A549 (cell line): Measurements from ENCODE around the gene HRH1. TPM values are rescaled to one million over a fixed set of nuclear protein-coding genes. Genes with fewer than 3 reads are reported as not detected.
"Not testable (repeated sequence)": the region's sequence is repeated elsewhere in the genome, so short reads cannot be mapped to it uniquely, and the experiment has no call there.

Experiments
- ATAC-seq, 2 experiments: fragments of 200-7000 bp in 1 of 2; fragments of >200 bp in 1 of 2; cut with Nextera tagmentation in 1 of 2; cut with Tn5 transposase in 1 of 2; 3 replicates each; pipeline versions ENCODE4 v1.8.0 to v1.9.1; 2018 to 2020; ENCODE audit warnings: mild to moderate bottlenecking in 1 of 2, moderate library complexity in 1 of 2
- CTCF ChIA-PET: fragments of 300-600 bp; sonication (Branson Sonifier 250); formaldehyde crosslinking; extraction: SDS; loops from one replicate; lab custom pipeline; 2021; ENCODE audit warnings: antibody characterized with exemption, inconsistent platforms; lab: Yijun Ruan, JAX
- POLR2A ChIA-PET: fragments of 350-600 bp; formaldehyde crosslinking; extraction: SDS; loops from one replicate; lab custom pipeline; 2021; ENCODE audit warnings: antibody characterized with exemption, inconsistent platforms; lab: Yijun Ruan, JAX
- DNase-seq, 2 experiments: peaks; one replicate each; pipeline versions ENCODE4 v3.0.0 to v3.0.0-alpha.2; 2011 to 2016; ENCODE audit warnings: low read depth in 1 of 2, low spot score in 1 of 2
- FAIRE-seq: peaks from 2 replicates; lab custom pipeline; 2011; peaks lifted over from hg19 to GRCh38; lab: Jason Lieb, UNC
- H3K27ac ChIP-seq, 2 experiments: fragments of >200 bp; sonication (Bioruptor Twin); formaldehyde crosslinking; 3 replicates each; pipeline ENCODE4 v1.5.1; 2016 to 2017
- H3K4me1 ChIP-seq: fragments of >200 bp; sonication (Bioruptor Twin); formaldehyde crosslinking; 3 replicates; pipeline ENCODE4 v1.6.1; 2016
- H3K4me2 ChIP-seq: fragments of >200 bp; sonication (Bioruptor Twin); formaldehyde crosslinking; 3 replicates; pipeline ENCODE4 v1.6.1; 2016
- H3K4me3 ChIP-seq: fragments of >200 bp; sonication (Bioruptor Twin); formaldehyde crosslinking; 3 replicates; pipeline ENCODE4 v1.5.1; 2016
- H3K9me3 ChIP-seq: fragments of >200 bp; sonication (Bioruptor Twin); formaldehyde crosslinking; 3 replicates; pipeline ENCODE4 v1.6.1; 2016
- BCL3 ChIP-seq: fragments of >200 bp; sonication (Bioruptor Twin); formaldehyde crosslinking; IDR thresholded peaks from 3 replicates; pipeline ENCODE4 v1.6.1; 2016
- BHLHE40 ChIP-seq: IDR thresholded peaks from 2 replicates; pipeline ENCODE4 v1.6.1; 2012; ENCODE audit warnings: low read depth, low read length, inconsistent platforms
- CBX2 ChIP-seq: fragments of 200-600 bp; sonication (generic); IDR thresholded peaks from 2 replicates; pipeline ENCODE4 v1.6.1; 2016; ENCODE audit warnings: low read depth, mild to moderate bottlenecking, borderline replicate concordance
- CEBPB ChIP-seq, 2 experiments: fragments of >200 bp in 1 of 2; sonication (Bioruptor Twin) in 1 of 2; formaldehyde crosslinking in 1 of 2; IDR thresholded peaks; 2 replicates each; pipeline ENCODE4 v1.6.1; 2012 to 2016
- EHF ChIP-seq: fragments of 250-450 bp; sonication (Bioruptor Pico); IDR thresholded peaks from 2 replicates; pipeline ENCODE4 v1.5.0; 2020; ENCODE audit warnings: mild to moderate bottlenecking
- FOSB ChIP-seq: fragments of 250-450 bp; sonication (Bioruptor Pico); IDR thresholded peaks from 2 replicates; pipeline ENCODE4 v1.5.0; 2020; ENCODE audit warnings: mild to moderate bottlenecking, moderate library complexity
- FOSL2 ChIP-seq, 2 experiments: fragments of 450-650 bp in 1 of 2; fragments of >200 bp in 1 of 2; sonication (Bioruptor Twin) in 1 of 2; formaldehyde crosslinking; IDR thresholded peaks; 2 replicates each; pipeline versions ENCODE4 v1.5.0 to v1.6.1; 2016 to 2020; ENCODE audit warnings: mild to moderate bottlenecking in 1 of 2, moderate library complexity in 1 of 2
- HES2 ChIP-seq: fragments of >200 bp; sonication (Bioruptor Twin); formaldehyde crosslinking; IDR thresholded peaks from 2 replicates; pipeline ENCODE4 v1.6.1; 2016
- HOXA7 ChIP-seq: fragments of 250-450 bp; sonication (Bioruptor Pico); IDR thresholded peaks from 2 replicates; pipeline ENCODE4 v1.5.0; 2020; ENCODE audit warnings: mild to moderate bottlenecking, moderate library complexity
- HOXB13 ChIP-seq: fragments of 250-450 bp; sonication (Bioruptor Pico); IDR thresholded peaks from 2 replicates; pipeline ENCODE4 v1.5.0; 2020; ENCODE audit warnings: low read depth, mild to moderate bottlenecking, moderate library complexity
- HOXB5 ChIP-seq: fragments of 250-450 bp; sonication (Bioruptor Pico); IDR thresholded peaks from 2 replicates; pipeline ENCODE4 v1.5.0; 2020; ENCODE audit warnings: mild to moderate bottlenecking, moderate library complexity
- JUN ChIP-seq, 2 experiments: fragments of >200 bp; sonication (Bioruptor Twin); formaldehyde crosslinking; IDR thresholded peaks; 2 replicates in 1 of 2; 3 replicates in 1 of 2; pipeline ENCODE4 v1.6.1; 2016 to 2017
- KDM1A ChIP-seq: fragments of 200-600 bp; sonication (generic); IDR thresholded peaks from 2 replicates; pipeline ENCODE4 v1.6.1; 2016; ENCODE audit warnings: low read depth, mild to moderate bottlenecking
- KDM5A ChIP-seq: fragments of 200-600 bp; sonication (generic); IDR thresholded peaks from 2 replicates; pipeline ENCODE4 v1.6.1; 2016; ENCODE audit warnings: antibody characterized with exemption, mild to moderate bottlenecking
- MAZ ChIP-seq: fragments of 150-350 bp; IDR thresholded peaks from 2 replicates; pipeline ENCODE4 v1.6.1; 2014; ENCODE audit warnings: antibody characterized with exemption, low read depth, low read length, borderline replicate concordance
- NPAS2 ChIP-seq: fragments of 250-450 bp; sonication (Bioruptor Pico); IDR thresholded peaks from 2 replicates; pipeline ENCODE4 v1.8.0; 2022; ENCODE audit warnings: mild to moderate bottlenecking, moderate library complexity, borderline replicate concordance
- NR3C1 ChIP-seq: fragments of >200 bp; sonication (Bioruptor Twin); formaldehyde crosslinking; IDR thresholded peaks from 3 replicates; pipeline ENCODE4 v1.6.1; 2017
- POLR2A ChIP-seq: IDR thresholded peaks from 2 replicates; pipeline ENCODE4 v1.6.1; 2012; ENCODE audit warnings: mild to moderate bottlenecking, low read length
- POLR2AphosphoS2 ChIP-seq: conservative IDR thresholded peaks from 2 replicates; pipeline ENCODE4 v1.6.1; 2012; ENCODE audit warnings: low read length, improper control_type of control experiment, inconsistent platforms
- RARB ChIP-seq: fragments of 250-450 bp; sonication (Bioruptor Pico); IDR thresholded peaks from 2 replicates; pipeline ENCODE4 v1.8.0; 2021; ENCODE audit warnings: mild to moderate bottlenecking, moderate library complexity
- RCOR1 ChIP-seq: fragments of 150-350 bp; IDR thresholded peaks from 2 replicates; pipeline ENCODE4 v1.6.1; 2014; ENCODE audit warnings: antibody characterized with exemption, low read length, low read depth
- RNF2 ChIP-seq: fragments of 200-600 bp; sonication (generic); IDR thresholded peaks from 2 replicates; pipeline ENCODE4 v1.6.1; 2016; ENCODE audit warnings: low read depth, mild to moderate bottlenecking, antibody characterized with exemption, moderate library complexity, borderline replicate concordance
- SMC3 ChIP-seq: fragments of >200 bp; sonication (Bioruptor Twin); formaldehyde crosslinking; IDR thresholded peaks from 3 replicates; pipeline ENCODE4 v1.6.1; 2018; ENCODE audit warnings: inconsistent platforms
- TFCP2L1 ChIP-seq: fragments of 250-450 bp; sonication (Bioruptor Pico); IDR thresholded peaks from 2 replicates; pipeline ENCODE4 v1.5.0; 2021; ENCODE audit warnings: mild to moderate bottlenecking
- TP53 ChIP-seq: fragments of 250-450 bp; sonication (Bioruptor Pico); IDR thresholded peaks from 2 replicates; pipeline ENCODE4 v1.5.0; 2021; ENCODE audit warnings: mild to moderate bottlenecking, moderate library complexity
- ZFP36 ChIP-seq: fragments of 450-650 bp; IDR thresholded peaks from 2 replicates; pipeline ENCODE4 v1.6.1; 2014; ENCODE audit warnings: borderline replicate concordance; ENCODE audit not compliant: partially characterized antibody
- ZNF302 ChIP-seq: fragments of 250-450 bp; sonication (Bioruptor Pico); IDR thresholded peaks from 2 replicates; pipeline ENCODE4 v1.9.0; 2021; ENCODE audit warnings: inconsistent platforms, mild to moderate bottlenecking, moderate library complexity
- WGBS: methylation state at CpG from one replicate; pipeline ENCODE4 v1.1.6; 2017; ENCODE audit errors: missing lambda C conversion rate; 5-methylcytosine and 5-hydroxymethylcytosine counted together
- polyA minus RNA-seq: library from RNA; depleted of rRNA, polyadenylated mRNA; stranded (reverse); fragments of >200 nt; gene quantifications from 2 replicates; pipeline ENCODE4 v1.2.3, GENCODE V29; 2011; rRNA and poly(A)+ RNA removed
- polyA plus RNA-seq, 4 experiments: library from polyadenylated mRNA; depleted of rRNA in 3 of 4; stranded (reverse); fragments of >200 nt; fragmentation: RNase III in 1 of 4; extraction: RNeasy Plus Mini Kit Qiagen cat#74134 plus additional on column Dnase treatment in 1 of 4; gene quantifications; 2 replicates in 3 of 4; 3 replicates in 1 of 4; pipeline ENCODE4 v1.2.3, GENCODE V29; 2011 to 2017
- TF ChIP-seq, protein P1 (sequence below): fragments of 250-450 bp; sonication (Bioruptor Pico); IDR thresholded peaks from 2 replicates; pipeline ENCODE4 v1.5.0; 2020; ENCODE audit warnings: low read depth, mild to moderate bottlenecking, moderate library complexity
- TF ChIP-seq, protein P2 (sequence below): fragments of 250-450 bp; sonication (Bioruptor Pico); IDR thresholded peaks from 2 replicates; pipeline ENCODE4 v1.5.0; 2021; ENCODE audit warnings: mild to moderate bottlenecking, moderate library complexity, borderline replicate concordance
- TF ChIP-seq, protein P3 (sequence below): IDR thresholded peaks from 2 replicates; pipeline ENCODE4 v1.6.1; 2012; ENCODE audit warnings: low read depth, borderline replicate concordance
- TF ChIP-seq, protein P4 (sequence below): IDR thresholded peaks from 2 replicates; pipeline ENCODE4 v1.6.1; 2012

Gene HRH1
- 4.2 and 4.7 TPM in 2 replicates for polyA plus RNA-seq (2011; rRNA removed)
- 1.2 and 1.6 TPM in 2 replicates for polyA plus RNA-seq (2012; cell fraction: cytosol; rRNA removed)
- polyA plus RNA-seq (2012; cell fraction: nucleus; rRNA removed): 1.7 and 2.1 TPM in 2 replicates
- 3.7 to 4.2 TPM (median 3.7 TPM) in 3 replicates for polyA plus RNA-seq (2017; fragmentation: RNase III; extraction: RNeasy Plus Mini Kit Qiagen cat#74134 plus additional on column Dnase treatment)
- polyA minus RNA-seq: 8.4 and 9.8 TPM in 2 replicates

DNA sequence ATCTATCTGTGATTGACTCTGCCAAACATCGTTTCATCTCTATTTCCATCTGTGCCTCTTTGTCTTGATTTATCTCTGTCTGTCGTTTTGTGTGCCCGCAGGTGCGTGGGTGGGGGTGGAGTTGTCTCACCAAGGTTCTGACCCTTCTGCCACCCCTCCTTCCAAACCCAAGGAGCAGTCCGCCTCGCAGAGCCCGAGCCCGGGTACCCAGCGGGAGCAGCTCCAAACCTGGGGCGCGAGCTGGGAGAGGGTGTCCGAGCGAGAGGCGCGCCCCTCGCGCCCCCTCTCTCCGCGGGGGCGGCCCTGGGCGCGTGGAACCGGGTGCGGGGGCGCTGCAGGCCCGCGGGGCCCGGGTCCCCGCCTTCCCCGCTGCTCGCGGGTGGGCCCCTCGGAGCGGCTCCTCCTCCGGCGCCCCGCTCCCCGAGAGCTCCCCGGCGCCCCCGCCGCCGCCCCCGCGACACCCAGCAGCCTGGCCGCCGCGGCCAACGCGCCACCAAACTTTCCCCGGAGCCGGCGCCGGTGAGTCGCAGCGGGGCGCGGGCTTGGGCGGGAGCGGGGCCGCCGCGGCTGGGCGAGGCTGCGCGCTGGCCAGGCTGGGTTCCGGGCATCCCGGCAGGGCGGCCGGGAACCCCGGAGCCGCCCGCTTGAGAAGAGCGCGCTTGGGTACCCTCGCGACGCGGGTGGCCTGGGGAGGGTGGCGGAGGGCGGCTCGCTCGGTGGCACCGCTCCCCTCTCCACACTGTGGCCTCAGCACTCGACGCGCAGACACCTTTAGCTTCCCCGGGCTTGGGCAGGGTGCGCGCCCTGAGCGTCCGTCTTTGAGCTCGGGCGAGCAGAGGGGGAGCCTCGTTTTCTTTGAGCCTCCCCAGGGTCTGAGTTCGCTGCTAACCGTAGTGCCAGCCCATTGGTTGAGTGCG, at the start of gene HRH1:
HRH1 (plus strand) TSS at position 458 of the 917 bp plus-strand sequence. CDS start 104,545 bp downstream, outside the sequence.
- CTCF ChIA-PET: interaction anchor here (0.6 to 13.0 kb wide), 48 partner anchors 8 to 570 kb away, joined by 3 to 142 read pairs (median 6); no protein-coding TSS in a partner anchor
- Histone ChIP-seq H3K4me3 (peak within 1 kb of the TSS; percentile 56), H3K4me2 (peak within 1 kb of the TSS; percentile 91), H3K27ac (peak within 1 kb of the TSS; percentile 66 to 83), H3K9me3 (no peaks in the 10 kb centered on the region), H3K4me1 (no peaks in the 10 kb centered on the region)
- ATAC-seq (peak; percentile 62 to 73), DNase-seq (peak in 1 of 2 experiments; percentile 31), FAIRE-seq (no peak)
- 5% methylated on average over 15 of the region's 98 CpGs for WGBS
- POLR2A ChIA-PET: interaction anchor here (1.0 to 2.1 kb wide), 3 partner anchors 17 to 118 kb away, joined by 3 to 8 read pairs (median 4); partner anchors contain the start of gene ATG7
- TF ChIP-seq SMC3 (peak; percentile 4; the same call in 1 of the 3 replicates), BCL3 (no peak), FOSL2 (IDR thresholded peaks at IDR 0.05) (no peak), FOSL2 (CRISPR knock-in tag; IDR thresholded peaks at IDR 0.05) (no peak), POLR2AphosphoS2 (no peak), RARB (CRISPR knock-in tag) (no peak), JUN (IDR thresholded peaks at IDR 0.05) (no peak), HOXA7 (CRISPR knock-in tag) (no peak), BHLHE40 (no peak), FOSB (CRISPR knock-in tag) (no peak), ZNF302 (CRISPR knock-in tag) (no peak), NR3C1 (no peak), HOXB5 (no peak), KDM5A (no peak), CEBPB (IDR thresholded peaks at IDR 0.05) (no peak), TFCP2L1 (CRISPR knock-in tag) (no peak), POLR2A (no peak), CBX2 (no peak), HOXB13 (CRISPR knock-in tag) (no peak), RCOR1 (no peak), EHF (CRISPR knock-in tag) (no peak), ZFP36 (no peak), HES2 (no peak), TP53 (no peak), MAZ (no peak), KDM1A (0 out of 2 replicates have a peak, but pooled peaks have one; percentile 14), NPAS2 (CRISPR knock-in tag) (no peak), RNF2 (peak; percentile 57; the same call in 1 of the 2 replicates)
- TF ChIP-seq, protein P1, sequence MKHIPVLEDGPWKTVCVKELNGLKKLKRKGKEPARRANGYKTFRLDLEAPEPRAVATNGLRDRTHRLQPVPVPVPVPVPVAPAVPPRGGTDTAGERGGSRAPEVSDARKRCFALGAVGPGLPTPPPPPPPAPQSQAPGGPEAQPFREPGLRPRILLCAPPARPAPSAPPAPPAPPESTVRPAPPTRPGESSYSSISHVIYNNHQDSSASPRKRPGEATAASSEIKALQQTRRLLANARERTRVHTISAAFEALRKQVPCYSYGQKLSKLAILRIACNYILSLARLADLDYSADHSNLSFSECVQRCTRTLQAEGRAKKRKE (CRISPR knock-in tag): no peak
- TF ChIP-seq, protein P2, sequence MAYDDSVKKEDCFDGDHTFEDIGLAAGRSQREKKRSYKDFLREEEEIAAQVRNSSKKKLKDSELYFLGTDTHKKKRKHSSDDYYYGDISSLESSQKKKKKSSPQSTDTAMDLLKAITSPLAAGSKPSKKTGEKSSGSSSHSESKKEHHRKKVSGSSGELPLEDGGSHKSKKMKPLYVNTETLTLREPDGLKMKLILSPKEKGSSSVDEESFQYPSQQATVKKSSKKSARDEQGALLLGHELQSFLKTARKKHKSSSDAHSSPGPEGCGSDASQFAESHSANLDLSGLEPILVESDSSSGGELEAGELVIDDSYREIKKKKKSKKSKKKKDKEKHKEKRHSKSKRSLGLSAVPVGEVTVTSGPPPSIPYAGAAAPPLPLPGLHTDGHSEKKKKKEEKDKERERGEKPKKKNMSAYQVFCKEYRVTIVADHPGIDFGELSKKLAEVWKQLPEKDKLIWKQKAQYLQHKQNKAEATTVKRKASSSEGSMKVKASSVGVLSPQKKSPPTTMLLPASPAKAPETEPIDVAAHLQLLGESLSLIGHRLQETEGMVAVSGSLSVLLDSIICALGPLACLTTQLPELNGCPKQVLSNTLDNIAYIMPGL (CRISPR knock-in tag): no peak
- TF ChIP-seq, protein P3, sequence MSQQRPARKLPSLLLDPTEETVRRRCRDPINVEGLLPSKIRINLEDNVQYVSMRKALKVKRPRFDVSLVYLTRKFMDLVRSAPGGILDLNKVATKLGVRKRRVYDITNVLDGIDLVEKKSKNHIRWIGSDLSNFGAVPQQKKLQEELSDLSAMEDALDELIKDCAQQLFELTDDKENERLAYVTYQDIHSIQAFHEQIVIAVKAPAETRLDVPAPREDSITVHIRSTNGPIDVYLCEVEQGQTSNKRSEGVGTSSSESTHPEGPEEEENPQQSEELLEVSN: 0 out of 2 replicates have a peak, but pooled peaks have one; percentile 42
- TF ChIP-seq, protein P4, sequence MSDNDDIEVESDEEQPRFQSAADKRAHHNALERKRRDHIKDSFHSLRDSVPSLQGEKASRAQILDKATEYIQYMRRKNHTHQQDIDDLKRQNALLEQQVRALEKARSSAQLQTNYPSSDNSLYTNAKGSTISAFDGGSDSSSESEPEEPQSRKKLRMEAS: peak; percentile 53; the same call in 1 of the 2 replicates

DNA sequence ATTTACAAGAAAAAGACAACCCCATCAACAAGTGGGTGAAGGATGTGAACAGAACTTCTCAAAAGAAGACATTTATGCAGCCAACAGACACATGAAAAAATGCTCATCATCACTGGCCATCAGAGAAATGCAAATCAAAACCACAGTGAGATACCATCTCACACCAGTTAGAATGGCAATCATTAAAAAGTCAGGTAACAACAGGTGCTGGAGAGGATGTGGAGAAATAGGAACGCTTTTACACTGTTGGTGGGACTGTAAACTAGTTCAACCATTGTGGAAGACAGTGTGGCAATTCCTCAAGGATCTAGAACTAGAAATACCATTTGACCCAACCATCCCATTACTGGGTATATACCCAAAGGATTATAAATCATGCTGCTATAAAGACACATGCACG, 41.0 kb upstream of the HRH1 start:
- H3K27ac ChIP-seq, H3K4me1 ChIP-seq, H3K4me2 ChIP-seq, POLR2A ChIA-PET, DNase-seq, H3K4me3 ChIP-seq, H3K9me3 ChIP-seq, CTCF ChIA-PET, FAIRE-seq, ATAC-seq: not testable (repeated sequence)
- WGBS: 69% methylated on average over 2 of the region's 2 CpGs
